Neural cell (in vitro differentiated cells): ENCODE results near the gene BLOC1S3. TPM values are rescaled to one million over a fixed set of nuclear protein-coding genes. Genes with fewer than 3 reads are reported as not detected.

ENCODE experiments used
- H2AFZ ChIP-seq: fragments of 200-600, 300-800 bp; sonication (generic), shearing (Covaris generic); 2 replicates; pipeline ENCODE4 v1.6.0; 2014; ENCODE audit warnings: low read depth, mild to moderate bottlenecking, antibody characterized with exemption, low read length, moderate library complexity
- H3F3A ChIP-seq: fragments of 200-600 bp; shearing (Covaris generic); 2 replicates; pipeline ENCODE4 v1.6.1; 2016; ENCODE audit warnings: mild to moderate bottlenecking, moderate library complexity, mixed read lengths, antibody characterized with exemption, low read length; ENCODE audit not compliant: insufficient read depth, poor library complexity, severe bottlenecking
- H3K27ac ChIP-seq: fragments of 200-600, 300-800 bp; sonication (generic), shearing (Covaris generic); 2 replicates; pipeline ENCODE4 v1.5.1; 2014; ENCODE audit warnings: mild to moderate bottlenecking, low read length, moderate library complexity
- H3K27me3 ChIP-seq: fragments of 300-800, 200-600 bp; sonication (generic), shearing (Covaris generic); 2 replicates; pipeline ENCODE4 v1.6.0; 2014; ENCODE audit warnings: mild to moderate bottlenecking, low read depth, low read length, moderate library complexity; ENCODE audit not compliant: insufficient read depth
- H3K36me3 ChIP-seq: fragments of 300-800, 200-600 bp; sonication (generic), shearing (Covaris generic); 2 replicates; pipeline ENCODE4 v1.5.1; 2014; ENCODE audit warnings: mild to moderate bottlenecking, antibody characterized with exemption, low read length, moderate library complexity; ENCODE audit not compliant: insufficient read depth
- H3K4me2 ChIP-seq: fragments of 300-800, 200-600 bp; sonication (generic), shearing (Covaris generic); 2 replicates; pipeline ENCODE4 v1.6.0; 2014; ENCODE audit warnings: mild to moderate bottlenecking, low read length
- H3K4me3 ChIP-seq: fragments of 300-800, 200-600 bp; sonication (generic), shearing (Covaris generic); 2 replicates; pipeline ENCODE4 v1.5.1; 2014; ENCODE audit warnings: mild to moderate bottlenecking, low read length, moderate library complexity
- H3K79me2 ChIP-seq: fragments of 200-600 bp; shearing (Covaris generic); replicated peaks from 2 replicates; pipeline ENCODE4 v1.6.0; 2014; ENCODE audit warnings: mild to moderate bottlenecking, low read length, moderate library complexity; ENCODE audit not compliant: insufficient read depth
- H3K9ac ChIP-seq: fragments of 300-800, 200-600 bp; sonication (generic), shearing (Covaris generic); 2 replicates; pipeline ENCODE4 v1.6.1; 2016; ENCODE audit warnings: mild to moderate bottlenecking, low read length, mixed read lengths
- H3K9me2 ChIP-seq: fragments of 200-600 bp; shearing (Covaris generic); 2 replicates; pipeline ENCODE4 v1.6.1; 2016; ENCODE audit warnings: mild to moderate bottlenecking, low read length, mixed read lengths; ENCODE audit not compliant: insufficient read depth
- H3K9me3 ChIP-seq: fragments of 200-600, 300-800 bp; sonication (generic), shearing (Covaris generic); 2 replicates; pipeline ENCODE4 v1.6.1; 2016; ENCODE audit warnings: mild to moderate bottlenecking, mixed run types, low read length, moderate library complexity, mixed read lengths
- H4K20me1 ChIP-seq: fragments of 200-600 bp; shearing (Covaris generic); 2 replicates; pipeline ENCODE4 v1.6.1; 2016; ENCODE audit warnings: mild to moderate bottlenecking, mixed run types; ENCODE audit not compliant: insufficient read depth
- CTCF ChIP-seq: fragments of 450-650 bp; IDR thresholded peaks from 2 replicates; pipeline ENCODE4 v1.5.1; 2014; ENCODE audit warnings: antibody characterized with exemption, mild to moderate bottlenecking, moderate library complexity; ENCODE audit not compliant: poor library complexity, severe bottlenecking
- EP300 ChIP-seq: fragments of 450-650 bp; conservative IDR thresholded peaks from 2 replicates; pipeline ENCODE4 v1.6.1; 2014; ENCODE audit warnings: antibody characterized with exemption, mild to moderate bottlenecking, moderate library complexity; ENCODE audit not compliant: poor library complexity, severe bottlenecking
- EZH2 ChIP-seq: fragments of 200-600, 300-800 bp; shearing (Covaris generic), sonication (generic); IDR thresholded peaks from 2 replicates; pipeline ENCODE4 v1.6.1; 2014; ENCODE audit warnings: antibody characterized with exemption, low read length, borderline replicate concordance, mild to moderate bottlenecking; ENCODE audit not compliant: insufficient read depth, poor library complexity, severe bottlenecking
- MXI1 ChIP-seq: fragments of 450-650 bp; conservative IDR thresholded peaks from 2 replicates; pipeline ENCODE4 v1.6.1; 2014; ENCODE audit warnings: antibody characterized with exemption, mild to moderate bottlenecking; ENCODE audit not compliant: poor library complexity, severe bottlenecking
- POLR2AphosphoS5 ChIP-seq: IDR thresholded peaks from 2 replicates; pipeline ENCODE4 v1.6.1; 2012
- RAD21 ChIP-seq: fragments of 450-650 bp; conservative IDR thresholded peaks from 2 replicates; pipeline ENCODE4 v1.6.1; 2014; ENCODE audit warnings: antibody characterized with exemption, mild to moderate bottlenecking, moderate library complexity
- REST ChIP-seq: IDR thresholded peaks from 2 replicates; pipeline ENCODE4 v1.6.1; 2012; ENCODE audit warnings: borderline replicate concordance
- SMC3 ChIP-seq: fragments of 450-650 bp; conservative IDR thresholded peaks from 2 replicates; pipeline ENCODE4 v1.6.1; 2014; ENCODE audit warnings: antibody characterized with exemption, mild to moderate bottlenecking, moderate library complexity; ENCODE audit not compliant: poor library complexity
- TAF1 ChIP-seq: IDR thresholded peaks from 2 replicates; pipeline ENCODE4 v1.6.1; 2012; ENCODE audit warnings: low read depth
- polyA plus RNA-seq: library from polyadenylated mRNA; depleted of rRNA; stranded (reverse); fragments of >200 nt; gene quantifications from 2 replicates; pipeline ENCODE4 v1.2.3, GENCODE V29; 2014

BLOC1S3 gene
- polyA plus RNA-seq, 1 donor from 2014 or later: 1.8 TPM

GRCh38 chr19:45222724-45223123 is 44.1 kb downstream of the BLOC1S3 start:
- no peak overlapping the region for H2AFZ ChIP-seq
- no peaks in the 10 kb centered on the region for H3F3A ChIP-seq
- no peaks in the 10 kb centered on the region for H3K79me2 ChIP-seq
- no peak overlapping the region for H3K27ac ChIP-seq
- H3K9me3 ChIP-seq: no peaks in the 10 kb centered on the region
- no peak overlapping the region for H3K4me2 ChIP-seq
- H4K20me1 ChIP-seq: no peaks in the 10 kb centered on the region
- no peaks in the 10 kb centered on the region for H3K36me3 ChIP-seq
- H3K4me3 ChIP-seq: no peak overlapping the region
- H3K9me2 ChIP-seq: no peaks in the 10 kb centered on the region
- no peak overlapping the region for H3K9ac ChIP-seq
- TF ChIP-seq EP300: no peak
- no peak for TF ChIP-seq POLR2AphosphoS5
- no peak for TF ChIP-seq TAF1
- no peak for TF ChIP-seq RAD21
- TF ChIP-seq EZH2: no peak
- TF ChIP-seq CTCF: no peak
- TF ChIP-seq REST: no peak
- no peak for TF ChIP-seq SMC3
- no peak for TF ChIP-seq MXI1
- peaks cover 30% of the 10 kb centered on the region for H3K27me3 ChIP-seq

GRCh38 chr19:45223879-45224278 is 45.3 kb downstream of the BLOC1S3 start:
- no peak overlapping the region for H3K4me2 ChIP-seq
- no peaks in the 10 kb centered on the region for H3K36me3 ChIP-seq
- TF ChIP-seq CTCF: no peak
- no peak for TF ChIP-seq TAF1
- TF ChIP-seq SMC3: no peak
- TF ChIP-seq POLR2AphosphoS5: no peak
- TF ChIP-seq REST: no peak
- H3K79me2 ChIP-seq: no peaks in the 10 kb centered on the region
- no peak overlapping the region for H3K9ac ChIP-seq
- H3K4me3 ChIP-seq: no peak overlapping the region
- no peaks in the 10 kb centered on the region for H3K9me2 ChIP-seq
- H3F3A ChIP-seq: no peaks in the 10 kb centered on the region
- no peak overlapping the region for H3K27ac ChIP-seq
- peaks cover 18% of the 10 kb centered on the region for H3K27me3 ChIP-seq
- H2AFZ ChIP-seq: no peak overlapping the region
- H4K20me1 ChIP-seq: no peaks in the 10 kb centered on the region
- H3K9me3 ChIP-seq: no peaks in the 10 kb centered on the region
